Cortex of kidney (tissue), 1 donor: ENCODE measurements around the gene USP17L27.
"Not testable (repeated sequence)": the region's sequence is repeated elsewhere in the genome, so short reads cannot be mapped to it uniquely, and the experiment has no call there.

ENCODE experiments used
- DNase-seq: peaks from one replicate; lab custom pipeline; 2025; lab: John Stamatoyannopoulos, UW

USP17L27 gene

GRCh38 chr4:9343848-9344247, at the start of gene USP17L27:
TSS of gene USP17L27 (plus strand) at chr4:9344148. CDS start at chr4:9344148, 0 bp downstream.
- DNase-seq = not testable (repeated sequence)

- DNase-seq = not testable (repeated sequence)
These were observed 19.8 kb upstream of the USP17L27 start for GRCh38 chr4:9324191-9324590.

- DNase-seq = not testable (repeated sequence)
These were observed 19.1 kb upstream of the USP17L27 start, which contains the start of gene USP17L24 for GRCh38 chr4:9324865-9325264. TSS of gene USP17L24 (plus strand) at chr4:9325165. CDS start at chr4:9325165, 0 bp downstream.

GRCh38 chr4:9329611-9330010, 14.3 kb upstream of the USP17L27 start, which contains the start of gene USP17L25:
TSS of gene USP17L25 (plus strand) at chr4:9329911. CDS start at chr4:9329911, 0 bp downstream.
- DNase-seq = not testable (repeated sequence)

- not testable (repeated sequence) for DNase-seq
These were observed 9.6 kb upstream of the USP17L27 start, which contains the start of gene USP17L26 for GRCh38 chr4:9334358-9334757. TSS of gene USP17L26 (plus strand) at chr4:9334658. CDS start at chr4:9334658, 0 bp downstream.

- not testable (repeated sequence) for DNase-seq
These were observed 4.8 kb upstream of the USP17L27 start, which contains the start of gene USP17L5 for GRCh38 chr4:9339103-9339502. TSS of gene USP17L5 (plus strand) at chr4:9339403. CDS start at chr4:9339403, 0 bp downstream.

GRCh38 chr4:9348593-9348992, 4.6 kb downstream of the USP17L27 start, which contains the start of gene USP17L28:
TSS of gene USP17L28 (plus strand) at chr4:9348893. CDS start at chr4:9348893, 0 bp downstream.
- DNase-seq = not testable (repeated sequence)

- DNase-seq = not testable (repeated sequence)
These were observed 6.9 kb downstream of the USP17L27 start for GRCh38 chr4:9350866-9351265.

- DNase-seq = not testable (repeated sequence)
These were observed 9.4 kb downstream of the USP17L27 start, which contains the start of gene USP17L29 for GRCh38 chr4:9353338-9353737. TSS of gene USP17L29 (plus strand) at chr4:9353638. CDS start at chr4:9353638, 0 bp downstream.

- not testable (repeated sequence) for DNase-seq
These were observed 18.9 kb downstream of the USP17L27 start, which contains the start of gene USP17L30 for GRCh38 chr4:9362829-9363228. TSS of gene USP17L30 (plus strand) at chr4:9363129. CDS start at chr4:9363129, 0 bp downstream.

- DNase-seq = not testable (repeated sequence)
These were observed 35.9 kb downstream of the USP17L27 start for GRCh38 chr4:9379881-9380280.

- not testable (repeated sequence) for DNase-seq
These were observed 37.1 kb downstream of the USP17L27 start for GRCh38 chr4:9381012-9381534.

- DNase-seq = no peak
These were observed 40.2 kb downstream of the USP17L27 start for GRCh38 chr4:9384126-9384525.

- DNase-seq = not testable (repeated sequence)
These were observed 45.1 kb downstream of the USP17L27 start for GRCh38 chr4:9389001-9389400.
